Stimulated activated CD4-positive, alpha-beta T cell treated with anti-CD3 and anti-CD28 coated beads, Interleukin-12 subunit alpha, Interleukin-12 subunit beta, amount 100 ng/mL, for 4 hours (primary cell): Measurements from ENCODE around the gene TTC7B.
"Not testable (repeated sequence)": the region's sequence is repeated elsewhere in the genome, so short reads cannot be mapped to it uniquely, and the experiment has no call there.

Experiments
- DNase-seq: peaks from one replicate; pipeline ENCODE4 v3.0.0-alpha.2; 2020

TTC7B gene

DNA sequence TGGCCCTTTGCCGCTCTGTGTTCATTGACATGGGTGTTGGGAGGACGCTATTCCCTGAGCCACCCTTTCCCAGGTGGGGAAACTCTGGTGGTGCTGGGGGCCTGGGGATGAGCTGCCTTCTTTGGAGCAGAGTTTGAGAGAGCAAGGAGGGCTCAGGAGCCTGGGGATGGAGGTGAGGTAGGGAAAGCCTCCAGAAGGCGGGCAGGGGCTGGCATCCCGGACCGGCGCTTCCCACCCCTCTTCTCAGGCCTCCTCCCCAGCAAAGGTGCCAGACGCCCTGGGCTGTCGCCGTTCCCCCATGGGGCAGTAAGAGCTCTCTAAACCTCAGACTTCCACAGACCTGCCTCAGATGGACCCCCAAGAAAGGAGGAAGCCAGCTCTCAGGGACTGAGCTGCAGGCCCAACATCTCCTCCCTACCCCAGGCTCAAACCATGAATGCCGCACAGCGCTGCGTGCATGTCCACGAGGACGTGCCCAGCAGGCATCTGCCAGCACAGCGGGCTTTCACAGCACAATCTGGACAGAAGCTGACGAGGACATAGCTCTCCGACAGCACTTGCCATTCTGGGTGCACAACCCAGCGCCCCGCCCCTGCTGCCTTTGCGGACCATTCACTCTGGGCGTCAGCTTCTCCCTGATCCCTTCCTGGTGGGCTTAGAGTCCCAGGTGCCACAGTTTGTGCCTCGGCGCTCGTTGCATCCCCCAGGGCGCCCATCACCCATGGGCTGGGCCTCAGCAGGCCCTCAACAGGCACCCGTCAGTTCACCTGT lies 14.9 kb upstream of the TTC7B start:
- DNase-seq: no peak

- DNase-seq: no peak
These were observed 13.4 kb upstream of the TTC7B start for GRCh38 chr14:90829677-90830076.

DNA sequence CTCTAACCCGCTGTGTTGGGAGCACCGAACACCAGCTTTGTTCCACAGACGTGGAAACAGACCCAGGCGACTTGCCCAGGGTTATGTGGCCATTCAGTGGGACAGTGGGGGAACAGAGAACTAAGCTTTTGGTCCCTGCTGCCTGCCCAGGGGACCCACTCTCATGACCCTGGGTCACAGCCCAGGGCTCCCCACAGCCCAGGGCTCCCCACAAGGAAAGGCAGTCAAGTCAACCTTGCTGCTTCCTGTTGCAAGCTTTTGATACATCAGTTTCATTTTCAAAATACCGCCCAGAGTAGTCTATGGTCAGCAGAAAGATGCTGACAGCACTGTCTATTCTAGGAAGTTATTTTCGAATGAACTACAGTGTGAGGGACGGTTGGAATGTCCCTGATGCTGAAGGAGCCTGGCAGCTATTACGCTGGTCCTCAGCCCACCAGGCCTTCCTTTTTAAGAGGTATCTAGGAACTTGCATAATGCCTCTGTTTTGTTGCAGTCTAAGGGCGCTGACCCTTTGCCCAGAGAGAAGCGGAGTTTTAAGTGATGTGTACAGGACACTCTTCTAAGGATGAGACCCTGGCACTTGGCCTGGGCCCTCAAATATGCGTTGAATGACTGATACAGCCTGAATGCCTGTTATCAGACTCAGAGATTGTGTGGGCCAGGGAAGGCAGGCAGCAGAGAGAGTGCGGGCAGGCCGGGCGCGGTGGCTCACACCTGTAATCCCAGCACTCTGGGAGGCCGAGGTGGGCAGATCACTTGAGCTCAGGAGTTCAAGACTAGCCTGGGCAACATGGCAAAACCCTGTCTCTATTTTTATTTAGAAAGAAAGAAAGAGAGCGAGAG lies 12.6 kb upstream of the TTC7B start:
- DNase-seq: no peak

GRCh38 chr14:90827919-90828610 lies 11.8 kb upstream of the TTC7B start:
- peak; percentile 89 for DNase-seq

GRCh38 chr14:90823542-90823941 lies 7.3 kb upstream of the TTC7B start:
- DNase-seq: not testable (repeated sequence)

GRCh38 chr14:90820958-90821357 lies 4.7 kb upstream of the TTC7B start:
- peak; percentile 64 for DNase-seq

GRCh38 chr14:90819734-90820393 lies 3.6 kb upstream of the TTC7B start:
- DNase-seq: no peak

- no peak for DNase-seq
These were observed 2.5 kb upstream of the TTC7B start for GRCh38 chr14:90818715-90819114.

GRCh38 chr14:90816681-90817436 lies 629 bp upstream of the TTC7B start:
- DNase-seq: no peak

DNA sequence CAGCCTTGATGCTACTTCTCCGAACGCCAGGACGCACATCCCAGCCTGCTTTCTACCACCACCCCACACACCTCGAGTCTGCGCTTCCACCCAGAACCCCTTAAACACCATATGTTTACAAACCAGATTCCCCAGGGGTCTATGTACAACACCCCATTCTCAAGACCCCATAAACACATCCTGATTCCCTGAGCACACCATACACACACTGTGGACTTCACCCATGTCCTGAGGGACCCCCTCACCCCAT lies 733 bp downstream of the TTC7B start:
- no peak for DNase-seq

- no peak for DNase-seq
These were observed 1.2 kb downstream of the TTC7B start for GRCh38 chr14:90814806-90815571.

- no peak for DNase-seq
These were observed 2.8 kb downstream of the TTC7B start for GRCh38 chr14:90813442-90813841.

- no peak for DNase-seq
These were observed 4.1 kb downstream of the TTC7B start for GRCh38 chr14:90812109-90812508.

GRCh38 chr14:90811641-90812040 lies 4.6 kb downstream of the TTC7B start:
- DNase-seq: no peak

DNA sequence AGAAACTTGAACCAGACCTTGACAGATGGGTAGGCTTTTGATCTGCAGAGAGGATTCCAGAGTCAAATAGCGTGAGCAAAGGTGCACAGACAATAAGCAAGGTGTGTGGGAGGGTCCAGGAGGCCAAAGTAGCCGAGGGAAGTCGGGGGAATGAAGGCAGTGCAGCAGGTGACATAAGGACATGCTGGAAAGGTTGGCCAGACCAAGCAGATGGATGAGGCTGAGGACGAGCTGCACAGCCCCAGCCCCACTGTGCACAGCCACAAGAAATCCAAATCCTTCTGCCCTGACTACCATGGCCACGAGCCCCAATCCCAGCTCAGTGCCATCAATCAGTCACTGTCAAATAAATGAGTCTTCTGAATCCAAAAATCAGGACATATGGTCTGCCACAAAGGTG lies 5.4 kb downstream of the TTC7B start:
- DNase-seq: no peak

GRCh38 chr14:90809530-90810312 lies 6.5 kb downstream of the TTC7B start:
- DNase-seq: no peak

GRCh38 chr14:90808759-90809529 lies 7.3 kb downstream of the TTC7B start:
- DNase-seq: no peak

DNA sequence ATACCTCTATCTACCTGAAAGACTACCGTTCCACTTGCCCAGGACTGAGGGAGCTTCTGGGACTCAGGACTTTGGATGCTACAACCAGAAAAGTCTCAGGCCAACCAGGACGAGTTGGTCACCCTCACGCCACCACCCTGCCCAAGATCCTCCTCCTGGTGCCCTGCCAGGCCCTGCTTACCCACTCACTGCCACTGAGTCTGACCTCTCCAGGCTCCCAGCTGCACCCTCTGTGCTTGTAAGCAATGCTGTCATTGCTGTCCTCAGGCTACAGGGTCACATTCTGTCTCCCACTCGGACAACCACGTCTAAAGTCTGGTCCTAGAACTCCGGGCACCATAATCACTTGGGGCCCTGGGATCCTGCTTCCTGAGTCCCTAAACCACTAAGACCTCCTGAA lies 9.2 kb downstream of the TTC7B start:
- no peak for DNase-seq

GRCh38 chr14:90805662-90806540 lies 10.3 kb downstream of the TTC7B start:
- no peak for DNase-seq
